ENCODE data around the gene DAPK1.

The DAPK1 gene

GRCh38 chr9:87595610-87596009 is 97.9 kb downstream of the DAPK1 start:
- no peak for DNase-seq

GRCh38 chr9:87596862-87597261 is 99.2 kb downstream of the DAPK1 start:
- DNase-seq, result peak; percentile 28

- DNase-seq, result no peak
Measured at GRCh38 chr9:87597710-87598443, 100.2 kb downstream of the DAPK1 start.

- peak; percentile 83 for DNase-seq
Measured at GRCh38 chr9:87599901-87600610, 102.4 kb downstream of the DAPK1 start.

GRCh38 chr9:87601176-87601575 is 103.5 kb downstream of the DAPK1 start:
- no peak for DNase-seq

GRCh38 chr9:87601595-87601994 is 103.9 kb downstream of the DAPK1 start:
- no peak for DNase-seq

GRCh38 chr9:87602933-87603643 is 105.4 kb downstream of the DAPK1 start:
- DNase-seq, result no peak

GRCh38 chr9:87603854-87604490 is 106.3 kb downstream of the DAPK1 start:
- DNase-seq, result no peak

GRCh38 chr9:87604886-87605588 is 107.4 kb downstream of the DAPK1 start:
- no peak for DNase-seq

- no peak for DNase-seq
Measured at GRCh38 chr9:87605676-87606075, 108.0 kb downstream of the DAPK1 start.

- DNase-seq, result peak; percentile 76
Measured at GRCh38 chr9:87606841-87607521, 109.3 kb downstream of the DAPK1 start.

- DNase-seq, result no peak
Measured at GRCh38 chr9:87607859-87608258, 110.2 kb downstream of the DAPK1 start.

- no peak for DNase-seq
Measured at GRCh38 chr9:87609002-87609401, 111.3 kb downstream of the DAPK1 start.

GRCh38 chr9:87609486-87609885 is 111.8 kb downstream of the DAPK1 start:
- no peak for DNase-seq

GRCh38 chr9:87610200-87611155 is 112.8 kb downstream of the DAPK1 start:
- DNase-seq, result peak; percentile 33

GRCh38 chr9:87611776-87612175 is 114.1 kb downstream of the DAPK1 start:
- no peak for DNase-seq

- no peak for DNase-seq
Measured at GRCh38 chr9:87612536-87612935, 114.9 kb downstream of the DAPK1 start.

GRCh38 chr9:87613265-87614111 is 115.8 kb downstream of the DAPK1 start:
- no peak for DNase-seq

GRCh38 chr9:87614397-87614796 is 116.7 kb downstream of the DAPK1 start:
- DNase-seq, result no peak

GRCh38 chr9:87615136-87615535 is 117.5 kb downstream of the DAPK1 start:
- no peak for DNase-seq

Measured in fibroblast of skin of abdomen (primary cell).